NCI-H2081 (cell line): ENCODE data around the gene GJC1.

Experiments
- DNase-seq, 2 experiments: peaks; one replicate each; lab custom pipeline; 2025; lab: John Stamatoyannopoulos, UW

GJC1 gene

GRCh38 chr17:44776628-44777393 lies 53.3 kb downstream of the GJC1 start:
- no peak for DNase-seq

DNA sequence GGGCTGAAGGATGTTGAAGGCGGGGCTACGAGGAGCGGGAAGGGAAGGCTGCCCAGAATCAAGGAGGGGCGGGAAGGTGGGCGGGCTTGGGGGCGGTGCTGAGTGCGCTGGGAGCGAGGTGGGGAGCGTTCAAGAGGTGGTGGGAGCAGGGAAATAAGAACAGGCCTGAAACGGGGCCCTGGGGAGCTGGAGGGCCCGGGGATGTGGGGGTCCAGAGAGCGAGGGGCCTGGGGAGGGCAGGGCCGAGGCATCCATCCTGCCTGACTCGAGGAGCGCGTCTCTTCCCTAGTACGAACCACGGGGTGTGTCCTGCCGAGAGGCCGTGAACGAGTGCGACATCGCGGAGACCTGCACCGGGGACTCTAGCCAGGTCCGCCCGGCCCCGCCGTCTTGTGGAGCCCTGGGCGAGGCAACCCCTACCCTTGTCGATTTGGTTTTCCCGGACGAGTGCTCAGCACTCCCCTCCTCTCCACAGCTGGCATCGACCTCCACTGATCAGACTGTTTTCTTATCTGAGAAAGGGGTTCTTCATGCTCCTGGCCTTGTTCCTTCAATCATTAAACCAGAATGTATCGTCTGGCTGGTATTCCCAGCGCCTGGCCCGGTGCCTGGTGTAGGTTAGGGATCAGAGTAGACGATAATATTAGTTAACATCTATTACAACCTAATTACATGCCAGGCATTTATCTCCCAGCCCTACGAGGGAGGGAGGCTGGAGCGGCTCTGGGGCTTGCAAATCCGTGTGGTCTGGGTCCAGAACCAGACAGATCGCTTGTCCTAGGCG lies 54.1 kb downstream of the GJC1 start:
- DNase-seq = peak in 1 of 2 experiments; percentile 64

- DNase-seq = peak; percentile 99 to 100
Observed at GRCh38 chr17:44775136-44775837, 54.8 kb downstream of the GJC1 start.

- peak; percentile 84 to 91 for DNase-seq
Observed at GRCh38 chr17:44774271-44775135, 55.6 kb downstream of the GJC1 start.

- DNase-seq = no peak
Observed at GRCh38 chr17:44773140-44773539, 56.9 kb downstream of the GJC1 start.

GRCh38 chr17:44772308-44773045 lies 57.6 kb downstream of the GJC1 start:
- no peak for DNase-seq

DNA sequence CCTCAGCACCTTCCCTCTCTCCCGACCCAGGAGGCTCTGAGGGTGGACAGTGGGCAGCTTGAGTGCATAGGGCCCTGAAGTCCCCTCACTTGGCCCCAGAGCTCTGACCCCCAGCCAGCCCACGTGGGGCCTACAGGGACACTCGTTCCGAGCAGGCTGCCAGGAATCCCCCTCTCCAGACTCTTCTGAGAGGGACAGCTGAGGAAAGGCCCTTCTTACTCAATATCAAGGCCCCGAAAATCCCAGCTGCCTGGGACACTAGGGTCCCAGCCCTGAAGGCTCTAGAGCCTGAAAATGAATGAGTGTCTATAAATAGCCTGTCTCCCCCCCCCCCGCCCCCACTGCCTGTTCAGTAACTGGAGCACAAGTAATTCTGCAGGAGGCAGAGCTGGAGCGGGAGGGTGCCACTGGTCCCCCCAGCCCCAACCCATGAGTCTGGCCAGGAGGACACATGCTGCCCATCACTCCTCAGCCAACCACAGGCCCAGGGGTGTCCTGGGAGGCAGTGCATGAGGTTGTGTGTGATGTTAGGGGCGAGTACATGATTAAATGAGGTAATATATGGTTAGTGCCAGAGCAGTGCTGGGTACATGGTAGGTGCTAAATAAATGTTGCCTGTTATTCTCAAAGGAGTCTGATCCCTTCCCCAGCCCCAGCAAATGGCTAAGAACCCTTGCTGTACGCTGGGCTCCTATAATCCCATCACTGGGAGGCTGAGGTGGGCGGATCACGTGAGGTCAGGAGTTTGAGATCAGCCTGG lies 59.7 kb downstream of the GJC1 start:
- no peak for DNase-seq

DNA sequence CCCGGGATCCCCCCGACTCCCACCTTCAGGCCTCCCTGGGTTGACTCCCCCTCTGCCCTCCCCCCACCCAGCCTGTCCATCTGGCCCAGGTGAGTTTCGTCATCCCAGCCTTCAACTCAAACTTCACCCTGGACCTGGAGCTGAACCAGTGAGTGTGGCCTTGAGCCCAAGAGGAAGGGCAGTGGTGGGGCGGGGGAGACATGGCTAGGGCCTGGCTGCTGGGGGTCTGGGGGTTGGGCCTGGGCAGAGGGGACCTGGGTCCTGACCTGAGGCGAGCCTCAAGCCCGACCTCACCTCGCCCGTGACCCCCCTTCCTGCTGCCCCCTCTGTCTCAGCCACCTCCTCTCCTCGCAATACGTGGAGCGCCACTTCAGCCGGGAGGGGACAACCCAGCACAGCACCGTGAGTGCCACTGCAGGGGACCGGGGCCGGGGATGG lies 60.4 kb downstream of the GJC1 start:
- DNase-seq = no peak

DNA sequence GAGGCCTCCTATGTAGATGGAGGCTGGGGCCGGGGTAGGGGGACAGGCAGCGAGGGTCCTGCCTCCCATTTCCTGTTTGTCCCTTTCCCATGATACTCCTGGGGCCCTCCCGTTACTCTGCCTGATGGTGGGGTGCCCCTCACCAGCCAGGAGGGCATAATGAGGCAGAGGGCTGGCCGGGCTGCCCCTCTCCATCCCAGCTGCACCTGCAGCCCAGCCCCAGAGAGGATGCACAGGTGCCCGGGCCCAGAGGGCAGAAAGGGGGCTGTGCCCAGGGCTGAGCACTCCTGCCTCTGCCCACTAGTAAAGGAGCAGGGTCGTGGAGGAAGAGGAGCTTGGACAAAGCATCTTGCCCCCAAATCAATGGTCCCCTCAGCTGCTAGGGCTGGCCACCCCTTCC lies 60.9 kb downstream of the GJC1 start:
- no peak for DNase-seq

DNA sequence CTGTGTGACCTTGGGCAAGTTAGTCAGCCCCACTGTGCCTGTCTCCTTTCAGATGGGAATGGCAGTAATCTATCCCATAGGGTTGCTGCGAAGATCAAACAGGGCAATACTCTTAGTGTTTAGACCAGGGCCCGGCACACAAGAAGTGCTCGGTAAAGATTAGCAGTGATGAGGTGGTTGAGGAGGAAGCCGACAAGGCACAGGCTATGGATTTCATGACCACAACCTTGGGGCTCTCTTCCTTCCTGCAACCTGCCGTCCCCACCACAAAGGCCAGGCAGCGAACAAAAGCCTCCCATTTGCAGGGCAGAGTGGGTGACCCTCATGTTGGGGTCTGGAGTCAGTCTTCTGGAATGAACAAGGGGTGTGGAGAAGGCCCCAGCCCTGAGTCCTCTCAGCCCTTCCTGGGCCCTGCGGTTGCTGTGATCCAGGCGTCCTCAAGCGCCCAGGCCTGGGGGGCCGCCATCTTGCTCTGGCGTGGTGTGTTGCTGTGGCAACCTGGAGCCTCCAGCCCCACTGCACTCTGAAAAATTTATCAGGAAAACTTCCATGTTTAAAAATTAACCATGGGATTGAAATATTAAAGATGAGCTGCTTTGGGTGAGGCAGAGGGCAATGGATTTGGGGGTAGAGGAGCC lies 61.5 kb downstream of the GJC1 start:
- no peak for DNase-seq

GRCh38 chr17:44767493-44767892 lies 62.6 kb downstream of the GJC1 start:
- DNase-seq = no peak

- DNase-seq = no peak
Observed at GRCh38 chr17:44766409-44767038, 63.6 kb downstream of the GJC1 start.

DNA sequence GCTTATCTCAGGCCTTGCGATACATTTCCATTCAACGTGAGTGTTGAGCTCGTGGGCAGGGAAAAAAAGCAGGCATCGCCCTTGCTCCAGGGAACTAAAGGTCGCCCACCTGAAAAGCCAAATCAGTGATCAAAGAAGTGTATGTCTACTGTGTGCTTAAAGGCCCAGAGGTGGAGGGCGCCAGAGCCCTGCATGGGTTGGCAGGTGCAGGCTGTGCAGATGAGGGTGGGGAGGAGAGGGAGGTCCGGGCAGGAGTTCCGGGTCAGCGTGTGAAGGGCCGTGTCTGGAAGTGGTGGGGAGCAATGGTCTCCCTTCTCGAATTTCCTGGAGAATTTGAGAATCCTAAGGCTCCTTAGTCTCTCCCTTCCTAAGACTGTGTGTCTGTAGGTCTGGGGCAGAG lies 64.1 kb downstream of the GJC1 start:
- no peak for DNase-seq

GRCh38 chr17:44763170-44763569 lies 66.9 kb downstream of the GJC1 start:
- no peak for DNase-seq

GRCh38 chr17:44761932-44762810 lies 67.9 kb downstream of the GJC1 start:
- no peak for DNase-seq

DNA sequence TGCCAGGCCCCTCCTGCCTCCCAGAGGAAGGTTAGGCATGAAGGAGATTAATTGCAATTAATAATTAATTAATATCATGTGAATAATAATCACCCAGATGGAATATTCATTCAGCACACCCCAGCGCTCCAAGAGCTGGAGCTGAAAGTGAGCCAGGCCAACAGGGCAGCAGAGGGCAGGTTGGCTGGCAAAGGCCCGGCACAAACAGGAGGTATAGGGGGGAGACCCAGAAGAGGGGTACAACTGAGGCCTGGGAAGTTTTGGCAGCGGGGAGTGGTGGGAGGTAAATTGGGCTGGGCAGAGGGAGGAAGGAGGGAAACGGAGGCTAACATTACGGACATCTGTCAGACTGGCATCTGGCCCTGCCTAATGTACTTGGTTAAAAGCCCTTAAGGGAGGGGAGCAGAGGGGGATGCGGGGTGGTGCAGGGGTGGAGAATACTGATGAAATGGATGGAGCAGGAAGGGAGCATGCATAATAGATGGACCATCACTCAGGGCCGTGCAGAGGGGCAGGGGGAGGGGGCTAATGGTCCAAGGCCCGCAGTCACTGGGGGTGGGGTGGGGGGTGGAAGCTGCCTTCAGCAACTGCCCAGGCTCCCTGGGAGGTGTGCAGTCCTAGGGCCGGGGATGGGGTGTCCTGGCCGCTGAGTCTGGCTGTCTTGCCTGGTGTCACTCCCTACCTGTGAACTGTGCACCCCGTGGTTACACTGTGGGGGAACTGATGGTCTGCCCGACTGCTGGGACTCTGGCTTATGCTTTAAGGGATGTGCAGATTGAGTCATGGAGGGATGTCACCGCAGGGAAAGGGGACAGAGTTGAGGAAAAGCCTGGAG lies 69.4 kb downstream of the GJC1 start:
- DNase-seq = no peak

DNA sequence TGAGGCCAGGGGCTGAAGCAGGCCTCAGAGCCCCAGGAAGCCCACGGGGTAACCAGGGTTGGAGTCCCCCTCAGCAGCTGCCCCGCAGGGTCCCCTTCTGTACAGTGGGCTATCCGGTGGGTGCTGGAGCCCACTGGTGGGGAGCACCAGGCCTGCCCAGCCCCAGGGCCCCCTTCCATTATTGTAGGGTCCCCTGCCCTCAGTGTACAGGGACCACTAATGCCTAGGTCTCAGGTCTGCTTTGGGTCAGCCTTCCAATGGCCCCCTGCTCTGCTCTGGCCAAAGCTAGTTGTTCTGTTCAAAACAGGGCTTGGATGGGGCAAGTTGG lies 70.2 kb downstream of the GJC1 start:
- DNase-seq = no peak
